PFSK-1 (cell line): Measurements from ENCODE around the gene CCDC85A.

Source experiments
- FOXP2 ChIP-seq: optimal IDR thresholded peaks from 2 replicates; pipeline ENCODE3; 2011; ENCODE audit warnings: borderline replicate concordance, control low read depth, inconsistent platforms; ENCODE audit not compliant: insufficient read depth; ENCODE audit errors: extremely low read length, extremely low read depth
- POLR2AphosphoS5 ChIP-seq: IDR thresholded peaks from 2 replicates; pipeline ENCODE4 v1.6.1; 2012; ENCODE audit warnings: low read depth, mild to moderate bottlenecking, control low read depth, low read length, moderate library complexity
- SIN3A ChIP-seq: IDR thresholded peaks from 2 replicates; pipeline ENCODE4 v1.6.1; 2012; ENCODE audit warnings: mild to moderate bottlenecking, low read length, moderate library complexity, borderline replicate concordance; ENCODE audit not compliant: insufficient read depth
- TAF1 ChIP-seq: IDR thresholded peaks from 2 replicates; pipeline ENCODE4 v1.6.1; 2012; ENCODE audit warnings: low read length, control low read depth, borderline replicate concordance; ENCODE audit not compliant: insufficient read depth
- TF ChIP-seq, protein P1 (sequence below), 2 experiments: IDR thresholded peaks; 2 replicates each; pipeline versions ENCODE4 v1.6.1 to v1.8.0; 2011 to 2012; ENCODE audit warnings: low read depth in 2 of 2, low read length in 2 of 2, control low read depth in 1 of 2, inconsistent platforms in 1 of 2, mild to moderate bottlenecking in 1 of 2, moderate library complexity in 1 of 2; ENCODE audit not compliant: insufficient read depth in 1 of 2

The CCDC85A gene

GRCh38 chr2:56248965-56249742 is 65.4 kb downstream of the CCDC85A start:
- no peak for TF ChIP-seq TAF1
- TF ChIP-seq, protein P1, sequence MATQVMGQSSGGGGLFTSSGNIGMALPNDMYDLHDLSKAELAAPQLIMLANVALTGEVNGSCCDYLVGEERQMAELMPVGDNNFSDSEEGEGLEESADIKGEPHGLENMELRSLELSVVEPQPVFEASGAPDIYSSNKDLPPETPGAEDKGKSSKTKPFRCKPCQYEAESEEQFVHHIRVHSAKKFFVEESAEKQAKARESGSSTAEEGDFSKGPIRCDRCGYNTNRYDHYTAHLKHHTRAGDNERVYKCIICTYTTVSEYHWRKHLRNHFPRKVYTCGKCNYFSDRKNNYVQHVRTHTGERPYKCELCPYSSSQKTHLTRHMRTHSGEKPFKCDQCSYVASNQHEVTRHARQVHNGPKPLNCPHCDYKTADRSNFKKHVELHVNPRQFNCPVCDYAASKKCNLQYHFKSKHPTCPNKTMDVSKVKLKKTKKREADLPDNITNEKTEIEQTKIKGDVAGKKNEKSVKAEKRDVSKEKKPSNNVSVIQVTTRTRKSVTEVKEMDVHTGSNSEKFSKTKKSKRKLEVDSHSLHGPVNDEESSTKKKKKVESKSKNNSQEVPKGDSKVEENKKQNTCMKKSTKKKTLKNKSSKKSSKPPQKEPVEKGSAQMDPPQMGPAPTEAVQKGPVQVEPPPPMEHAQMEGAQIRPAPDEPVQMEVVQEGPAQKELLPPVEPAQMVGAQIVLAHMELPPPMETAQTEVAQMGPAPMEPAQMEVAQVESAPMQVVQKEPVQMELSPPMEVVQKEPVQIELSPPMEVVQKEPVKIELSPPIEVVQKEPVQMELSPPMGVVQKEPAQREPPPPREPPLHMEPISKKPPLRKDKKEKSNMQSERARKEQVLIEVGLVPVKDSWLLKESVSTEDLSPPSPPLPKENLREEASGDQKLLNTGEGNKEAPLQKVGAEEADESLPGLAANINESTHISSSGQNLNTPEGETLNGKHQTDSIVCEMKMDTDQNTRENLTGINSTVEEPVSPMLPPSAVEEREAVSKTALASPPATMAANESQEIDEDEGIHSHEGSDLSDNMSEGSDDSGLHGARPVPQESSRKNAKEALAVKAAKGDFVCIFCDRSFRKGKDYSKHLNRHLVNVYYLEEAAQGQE (IDR thresholded peaks at IDR 0.05; ENCODE audit: insufficient read depth in 1 of 2, low read depth in 2 of 2, low read length in 2 of 2) = no peak
- no peak for TF ChIP-seq SIN3A
- no peak for TF ChIP-seq FOXP2
- TF ChIP-seq POLR2AphosphoS5 = no peak

- TF ChIP-seq, protein P1 (IDR thresholded peaks at IDR 0.05; ENCODE audit: insufficient read depth in 1 of 2, low read depth in 2 of 2, low read length in 2 of 2) = no peak
These were observed 66.5 kb downstream of the CCDC85A start for GRCh38 chr2:56250153-56250729.

DNA sequence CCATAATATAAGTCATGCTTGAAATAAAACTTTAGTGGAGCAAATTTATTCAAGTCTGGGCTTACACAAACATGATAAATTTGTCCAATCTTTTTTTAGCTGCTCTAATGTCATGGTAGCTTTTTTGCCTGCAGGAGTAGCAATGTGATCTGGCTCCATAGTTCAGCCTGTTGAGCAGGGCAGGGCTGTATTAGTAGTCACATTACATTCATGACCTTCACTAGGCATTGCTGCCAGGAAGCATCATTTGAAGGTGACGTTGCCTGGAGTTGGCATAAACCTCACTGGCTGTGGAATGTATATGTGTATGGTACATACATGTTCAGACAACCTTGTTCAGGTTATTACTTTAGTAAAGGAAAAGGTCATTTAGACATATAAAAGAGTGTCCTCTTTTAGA is 76.6 kb downstream of the CCDC85A start:
- TF ChIP-seq POLR2AphosphoS5 = no peak
- TF ChIP-seq, protein P1 (IDR thresholded peaks at IDR 0.05; ENCODE audit: insufficient read depth in 1 of 2, low read depth in 2 of 2, low read length in 2 of 2) = no peak
- TF ChIP-seq TAF1 = no peak
- TF ChIP-seq FOXP2 = no peak
- no peak for TF ChIP-seq SIN3A

DNA sequence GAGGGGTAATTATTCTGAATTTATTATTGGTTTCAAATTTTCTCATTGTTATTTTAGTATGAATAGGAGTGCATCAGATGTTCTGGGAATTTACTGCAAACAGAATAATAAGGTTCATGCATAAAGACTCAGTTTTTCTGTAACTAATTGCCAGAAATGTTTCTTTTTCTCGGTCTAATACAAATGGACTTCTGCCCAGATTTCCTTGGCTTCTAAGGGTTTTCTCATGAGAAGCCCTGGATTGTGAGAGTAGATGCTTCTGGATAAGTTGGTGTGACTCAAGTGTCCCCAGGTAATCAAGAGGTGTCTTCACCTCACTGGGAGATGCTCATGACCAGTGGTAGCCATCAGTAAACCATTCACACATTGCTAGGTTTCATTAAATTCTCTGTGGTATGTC is 78.5 kb downstream of the CCDC85A start:
- no peak for TF ChIP-seq FOXP2
- TF ChIP-seq POLR2AphosphoS5 = no peak
- no peak for TF ChIP-seq SIN3A
- TF ChIP-seq TAF1 = no peak
- TF ChIP-seq, protein P1 (IDR thresholded peaks at IDR 0.05; ENCODE audit: insufficient read depth in 1 of 2, low read depth in 2 of 2, low read length in 2 of 2) = no peak
